Liver (tissue), 9 donors: Measurements from ENCODE around the gene MPHOSPH6. TPM values are rescaled to one million over a fixed set of nuclear protein-coding genes. Genes with fewer than 3 reads are reported as not detected.

ENCODE experiments used
- DNase-seq: peaks from one replicate; pipeline ENCODE4 v3.0.0-alpha.2; 2017; ENCODE audit warnings: low spot score
- H3K27ac ChIP-seq, 2 donors: one replicate each; pipeline ENCODE4 v1.7.0; 2013; ENCODE audit warnings: inconsistent platforms in 2 of 2, low read length in 2 of 2, control low read depth in 1 of 2, low read depth in 1 of 2, mild to moderate bottlenecking in 1 of 2
- H3K27me3 ChIP-seq, 4 donors: one replicate each; pipeline versions ENCODE4 v1.6.1 to v1.7.0; 2013; ENCODE audit warnings: low read length in 3 of 4, inconsistent platforms in 1 of 4, mild to moderate bottlenecking in 1 of 4, moderate library complexity in 1 of 4; ENCODE audit not compliant: control insufficient read depth in 4 of 4, insufficient read depth in 4 of 4
- H3K36me3 ChIP-seq, 4 donors: one replicate each; pipeline versions ENCODE4 v1.6.1 to v1.7.0; 2013; ENCODE audit warnings: low read length in 3 of 4, mild to moderate bottlenecking in 3 of 4, low read depth in 1 of 4, moderate library complexity in 1 of 4; ENCODE audit not compliant: control insufficient read depth in 4 of 4, insufficient read depth in 3 of 4
- H3K4me1 ChIP-seq, 4 donors: one replicate each; pipeline versions ENCODE4 v1.6.1 to v1.7.0; 2013; ENCODE audit warnings: low read length in 3 of 4, mild to moderate bottlenecking in 3 of 4, moderate library complexity in 1 of 4; ENCODE audit not compliant: control insufficient read depth in 4 of 4, insufficient read depth in 4 of 4
- H3K4me3 ChIP-seq, 3 donors: one replicate each; pipeline versions ENCODE4 v1.6.1 to v1.7.0; 2013; ENCODE audit warnings: low read length in 3 of 3, control low read depth in 1 of 3, low read depth in 1 of 3, mild to moderate bottlenecking in 1 of 3
- H3K9ac ChIP-seq, 2 donors: one replicate each; pipeline ENCODE4 v1.7.0; 2013; ENCODE audit warnings: low read length in 2 of 2, mild to moderate bottlenecking in 2 of 2, moderate library complexity in 2 of 2, control low read depth in 1 of 2, low read depth in 1 of 2
- H3K9me3 ChIP-seq, 4 donors: one replicate each; pipeline versions ENCODE4 v1.6.1 to v1.7.0; 2013; ENCODE audit warnings: low read length in 3 of 4; ENCODE audit not compliant: control insufficient read depth in 4 of 4
- FOXA1 ChIP-seq: IDR thresholded peaks from 2 replicates; pipeline ENCODE4 v1.6.1; 2016; ENCODE audit warnings: antibody characterized with exemption
- FOXA2 ChIP-seq: IDR thresholded peaks from 2 replicates; pipeline ENCODE4 v1.6.1; 2016; ENCODE audit warnings: antibody characterized with exemption
- JUND ChIP-seq, 2 donors: IDR thresholded peaks; 2 replicates each; pipeline ENCODE4 v1.6.1; 2016; ENCODE audit warnings: antibody characterized with exemption in 2 of 2
- MAX ChIP-seq: IDR thresholded peaks from 2 replicates; pipeline ENCODE4 v1.6.1; 2016; ENCODE audit warnings: antibody characterized with exemption
- NR2F2 ChIP-seq: IDR thresholded peaks from 2 replicates; pipeline ENCODE4 v1.6.1; 2016; ENCODE audit warnings: antibody characterized with exemption
- RAD21 ChIP-seq, 2 donors: IDR thresholded peaks; 2 replicates each; pipeline ENCODE4 v1.6.1; 2016; ENCODE audit warnings: antibody characterized with exemption in 2 of 2, mild to moderate bottlenecking in 2 of 2
- REST ChIP-seq: IDR thresholded peaks from 2 replicates; pipeline ENCODE4 v1.6.1; 2016; ENCODE audit warnings: antibody characterized with exemption, mild to moderate bottlenecking
- RXRA ChIP-seq, 2 donors: IDR thresholded peaks; 2 replicates each; pipeline ENCODE4 v1.6.1; 2017 to 2018; ENCODE audit warnings: antibody characterized with exemption in 2 of 2, mild to moderate bottlenecking in 1 of 2
- SP1 ChIP-seq: IDR thresholded peaks from 2 replicates; pipeline ENCODE4 v1.6.1; 2018; ENCODE audit warnings: antibody characterized with exemption, mild to moderate bottlenecking
- TAF1 ChIP-seq: conservative IDR thresholded peaks from 2 replicates; pipeline ENCODE4 v1.6.1; 2016; ENCODE audit warnings: antibody characterized with exemption, mild to moderate bottlenecking
- YY1 ChIP-seq: IDR thresholded peaks from 2 replicates; pipeline ENCODE4 v1.6.1; 2016; ENCODE audit warnings: antibody characterized with exemption, mild to moderate bottlenecking
- WGBS: extraction: QIAGEN DNeasy Blood & Tissue Kit; methylation state at CpG from one replicate; pipeline ENCODE4 v1.1.7; 2013; 5-methylcytosine and 5-hydroxymethylcytosine counted together
- polyA plus RNA-seq, 2 donors: library from polyadenylated mRNA; stranded (reverse) in 1 of 2; unstranded in 1 of 2; fragments of 200-250 nt in 1 of 2; fragments of >200 nt in 1 of 2; fragmentation: Nextera tagmentation in 1 of 2; extraction: Ambion mirVana in 1 of 2; gene quantifications; one replicate each; pipeline versions ENCODE4 v1.2.1 to v1.2.3, GENCODE V29; 2013 to 2015
- total RNA-seq, 2 donors: library from RNA; depleted of rRNA; stranded (reverse); fragments of >200 nt; gene quantifications; one replicate each; pipeline ENCODE4 v1.2.3, GENCODE V29; 2014
- TF ChIP-seq, protein P1 (sequence below): IDR thresholded peaks from 2 replicates; pipeline ENCODE4 v1.6.1; 2016; ENCODE audit warnings: antibody characterized with exemption
- TF ChIP-seq, protein P2 (sequence below): IDR thresholded peaks from 2 replicates; pipeline ENCODE4 v1.6.1; 2016; ENCODE audit warnings: antibody characterized with exemption
- donor health status: healthy.
- donor health status: healthy.
- donor health status: healthy.
- donor health status: healthy.
- donor health status: healthy.

Gene MPHOSPH6
- total and polyA plus RNA-seq, 4 donors: 7.3 to 15.1 (median 11.3) TPM

GRCh38 chr16:82192665-82193064, 22.6 kb upstream of the MPHOSPH6 start:
- DNase-seq: no peak

DNA sequence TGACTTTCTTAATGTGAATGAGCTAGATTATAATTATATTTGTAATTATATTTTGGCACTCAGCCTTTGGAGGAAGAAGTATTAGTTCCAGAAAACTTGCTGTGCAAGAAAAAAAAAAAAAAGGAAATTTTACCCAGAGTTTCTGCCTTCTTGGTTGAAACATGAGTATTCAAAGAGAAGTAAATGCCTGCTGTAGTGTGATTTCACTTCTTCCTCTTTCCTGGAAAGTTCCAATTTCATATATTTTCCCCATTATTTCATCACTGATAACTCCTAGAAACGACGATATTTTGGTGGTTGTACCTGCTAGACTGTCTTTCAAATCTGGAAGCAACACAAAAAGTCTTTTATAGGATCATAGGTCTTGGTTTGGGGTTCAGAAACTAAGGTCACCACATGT, 20.4 kb upstream of the MPHOSPH6 start:
- Histone ChIP-seq H3K4me1 (peaks cover 0 to 4% (median under 1%) of the 10 kb centered on the region in 4 donors), H3K9ac (no peak overlapping the region), H3K9me3 (no peaks in the 10 kb centered on the region), H3K27ac (no peak overlapping the region), H3K4me3 (no peak overlapping the region), H3K36me3 (no peaks in the 10 kb centered on the region), H3K27me3 (no peaks in the 10 kb centered on the region)
- TF ChIP-seq, protein P1, sequence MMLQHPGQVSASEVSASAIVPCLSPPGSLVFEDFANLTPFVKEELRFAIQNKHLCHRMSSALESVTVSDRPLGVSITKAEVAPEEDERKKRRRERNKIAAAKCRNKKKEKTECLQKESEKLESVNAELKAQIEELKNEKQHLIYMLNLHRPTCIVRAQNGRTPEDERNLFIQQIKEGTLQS: no peak
- TF ChIP-seq YY1: no peak
- no peak for TF ChIP-seq RAD21 (IDR thresholded peaks at IDR 0.05)
- no peak for TF ChIP-seq SP1
- TF ChIP-seq REST: no peak
- no peak for TF ChIP-seq FOXA1
- WGBS: 85% methylated on average over 2 of the region's 2 CpGs
- no peak for DNase-seq

More at GRCh38 chr16:82192665-82193064, 22.6 kb upstream of the MPHOSPH6 start:
- 73% methylated on average over 4 of the region's 4 CpGs for WGBS
- H3K36me3 ChIP-seq: no peaks in the 10 kb centered on the region
- no peak overlapping the region for H3K27ac ChIP-seq
- TF ChIP-seq, protein P1: no peak
- TF ChIP-seq RAD21 (IDR thresholded peaks at IDR 0.05): no peak
- TF ChIP-seq JUND (IDR thresholded peaks at IDR 0.05): no peak
- no peak for TF ChIP-seq FOXA2
- TF ChIP-seq, protein P2, sequence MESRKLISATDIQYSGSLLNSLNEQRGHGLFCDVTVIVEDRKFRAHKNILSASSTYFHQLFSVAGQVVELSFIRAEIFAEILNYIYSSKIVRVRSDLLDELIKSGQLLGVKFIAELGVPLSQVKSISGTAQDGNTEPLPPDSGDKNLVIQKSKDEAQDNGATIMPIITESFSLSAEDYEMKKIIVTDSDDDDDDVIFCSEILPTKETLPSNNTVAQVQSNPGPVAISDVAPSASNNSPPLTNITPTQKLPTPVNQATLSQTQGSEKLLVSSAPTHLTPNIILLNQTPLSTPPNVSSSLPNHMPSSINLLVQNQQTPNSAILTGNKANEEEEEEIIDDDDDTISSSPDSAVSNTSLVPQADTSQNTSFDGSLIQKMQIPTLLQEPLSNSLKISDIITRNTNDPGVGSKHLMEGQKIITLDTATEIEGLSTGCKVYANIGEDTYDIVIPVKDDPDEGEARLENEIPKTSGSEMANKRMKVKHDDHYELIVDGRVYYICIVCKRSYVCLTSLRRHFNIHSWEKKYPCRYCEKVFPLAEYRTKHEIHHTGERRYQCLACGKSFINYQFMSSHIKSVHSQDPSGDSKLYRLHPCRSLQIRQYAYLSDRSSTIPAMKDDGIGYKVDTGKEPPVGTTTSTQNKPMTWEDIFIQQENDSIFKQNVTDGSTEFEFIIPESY: no peak
- TF ChIP-seq TAF1: no peak
- TF ChIP-seq MAX: no peak
- TF ChIP-seq YY1: no peak
- no peaks in the 10 kb centered on the region for H3K9me3 ChIP-seq
- H3K9ac ChIP-seq: no peak overlapping the region
- H3K4me1 ChIP-seq: peaks cover 0 to 19% (median 11%) of the 10 kb centered on the region in 4 donors
- no peaks in the 10 kb centered on the region for H3K27me3 ChIP-seq
- no peak overlapping the region for H3K4me3 ChIP-seq

DNA sequence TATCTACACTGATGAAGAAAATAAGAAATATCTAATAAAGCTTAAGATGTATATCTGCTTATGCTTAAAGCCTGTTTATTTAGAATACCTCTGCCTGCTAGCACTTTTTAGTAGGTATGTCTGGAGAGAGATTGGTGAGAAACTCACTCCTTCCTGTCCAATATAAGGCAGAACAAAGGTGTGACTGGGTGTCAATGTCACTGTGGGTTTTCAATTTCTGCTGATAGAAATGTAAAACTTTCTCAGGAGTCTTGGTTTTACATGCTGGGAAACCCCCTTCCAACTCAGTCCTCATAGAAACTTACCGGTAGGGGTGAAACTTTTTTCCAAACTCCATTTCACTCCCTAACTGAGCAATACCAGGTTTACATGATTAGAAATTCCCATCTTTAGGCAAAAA, 17.8 kb upstream of the MPHOSPH6 start:
- Histone ChIP-seq H3K9ac (no peak overlapping the region), H3K9me3 (no peaks in the 10 kb centered on the region), H3K27ac (no peak overlapping the region), H3K27me3 (no peaks in the 10 kb centered on the region), H3K4me3 (no peak overlapping the region), H3K4me1 (no peaks in the 10 kb centered on the region), H3K36me3 (no peaks in the 10 kb centered on the region)
- 83% methylated on average over 1 of the region's 1 CpG for WGBS
- DNase-seq: no peak
- TF ChIP-seq MAX: no peak
- no peak for TF ChIP-seq REST
- TF ChIP-seq, protein P2: no peak
- TF ChIP-seq RXRA (IDR thresholded peaks at IDR 0.05): no peak
- no peak for TF ChIP-seq JUND (IDR thresholded peaks at IDR 0.05)
- TF ChIP-seq NR2F2: no peak
